ENCODE results near the gene ARFGEF2. TPM values are rescaled to one million over a fixed set of nuclear protein-coding genes. Genes with fewer than 3 reads are reported as not detected.

The ARFGEF2 gene
- total and polyA plus RNA-seq, 3 donors from 2014 or later = 47.8 to 57.0 (median 52.6) TPM

DNA sequence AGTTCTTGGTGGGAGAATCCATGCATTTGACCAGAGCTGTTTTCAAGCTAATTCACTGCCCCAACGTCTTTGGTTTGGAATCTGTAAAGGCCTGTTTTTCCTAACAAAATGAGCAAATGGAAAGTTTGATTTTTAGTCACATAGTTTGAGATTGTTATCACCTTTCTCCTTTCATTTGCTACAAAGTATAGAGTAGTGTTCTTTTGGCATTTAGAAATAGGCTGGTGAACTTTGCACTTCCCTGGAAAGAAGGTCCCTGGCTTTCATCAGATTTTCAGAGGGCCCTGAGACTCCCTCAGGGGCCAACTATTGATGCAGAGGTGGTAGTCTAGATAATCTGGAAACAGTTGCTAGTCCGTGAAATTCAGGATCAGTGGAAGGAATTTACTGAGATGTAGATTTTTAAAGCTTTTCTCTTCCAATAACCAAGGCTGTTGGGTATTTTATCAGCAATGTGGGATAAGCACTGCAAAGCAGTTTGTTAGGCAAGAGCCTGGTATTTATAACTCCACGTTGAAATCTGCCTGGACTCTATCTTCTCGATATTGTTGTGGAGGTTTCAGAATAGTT is 1.7 kb downstream of the ARFGEF2 start:
- Histone ChIP-seq H3K27me3 (no peaks in the 10 kb centered on the region), H3K36me3 (ENCODE audit: low read depth, missing control alignments) (no peaks in the 10 kb centered on the region), H3K4me3 (no peak overlapping the region), H3K4me1 (peaks cover 12% of the 10 kb centered on the region), H3K9me3 (no peaks in the 10 kb centered on the region), H3K27ac (peak overlapping the region; percentile 92 to 93)
- no peak for DNase-seq
- intact Hi-C loops (cut with DNase I; ENCODE audit: low total_unique reads) = no loop called here
- WGBS, 2 donors = 21 to 30% methylated on average over 4 of the region's 4 CpGs
- no peak for TF ChIP-seq POLR2A (IDR thresholded peaks at IDR 0.05)
- TF ChIP-seq, protein P1, sequence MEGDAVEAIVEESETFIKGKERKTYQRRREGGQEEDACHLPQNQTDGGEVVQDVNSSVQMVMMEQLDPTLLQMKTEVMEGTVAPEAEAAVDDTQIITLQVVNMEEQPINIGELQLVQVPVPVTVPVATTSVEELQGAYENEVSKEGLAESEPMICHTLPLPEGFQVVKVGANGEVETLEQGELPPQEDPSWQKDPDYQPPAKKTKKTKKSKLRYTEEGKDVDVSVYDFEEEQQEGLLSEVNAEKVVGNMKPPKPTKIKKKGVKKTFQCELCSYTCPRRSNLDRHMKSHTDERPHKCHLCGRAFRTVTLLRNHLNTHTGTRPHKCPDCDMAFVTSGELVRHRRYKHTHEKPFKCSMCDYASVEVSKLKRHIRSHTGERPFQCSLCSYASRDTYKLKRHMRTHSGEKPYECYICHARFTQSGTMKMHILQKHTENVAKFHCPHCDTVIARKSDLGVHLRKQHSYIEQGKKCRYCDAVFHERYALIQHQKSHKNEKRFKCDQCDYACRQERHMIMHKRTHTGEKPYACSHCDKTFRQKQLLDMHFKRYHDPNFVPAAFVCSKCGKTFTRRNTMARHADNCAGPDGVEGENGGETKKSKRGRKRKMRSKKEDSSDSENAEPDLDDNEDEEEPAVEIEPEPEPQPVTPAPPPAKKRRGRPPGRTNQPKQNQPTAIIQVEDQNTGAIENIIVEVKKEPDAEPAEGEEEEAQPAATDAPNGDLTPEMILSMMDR (IDR thresholded peaks at IDR 0.05) = no peak

DNA sequence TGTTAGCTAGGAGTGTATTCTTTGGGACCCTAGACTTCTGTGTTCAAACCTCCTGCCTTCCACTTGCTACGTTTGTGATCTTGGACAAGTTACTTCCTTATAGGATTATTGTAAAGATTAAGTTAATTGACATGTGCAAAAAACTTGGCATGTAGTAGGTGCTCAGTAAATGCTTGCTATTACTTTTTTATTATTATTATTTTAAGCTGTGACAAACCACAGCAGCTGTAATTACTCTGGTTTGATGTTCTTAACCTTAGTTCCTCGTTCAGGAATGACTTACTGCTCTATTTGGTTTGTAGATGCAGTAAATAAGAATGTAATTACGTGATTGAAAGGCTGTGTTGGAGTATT is 3.2 kb downstream of the ARFGEF2 start:
- no peaks in the 10 kb centered on the region for H3K27me3 ChIP-seq
- peak overlapping the region in 1 of 2 donors; percentile 92 for H3K27ac ChIP-seq
- 65 to 71% methylated on average over 3 of the region's 3 CpGs for WGBS, 2 donors
- no peak for TF ChIP-seq POLR2A (IDR thresholded peaks at IDR 0.05)
- TF ChIP-seq, protein P1 (IDR thresholded peaks at IDR 0.05) = no peak
- peaks cover 25% of the 10 kb centered on the region for H3K4me1 ChIP-seq
- H3K9me3 ChIP-seq = no peaks in the 10 kb centered on the region
- intact Hi-C loops (cut with DNase I; ENCODE audit: low total_unique reads) = no loop called here
- no peaks in the 10 kb centered on the region for H3K36me3 ChIP-seq (ENCODE audit: low read depth, missing control alignments)
- H3K4me3 ChIP-seq = no peak overlapping the region
- DNase-seq = no peak

DNA sequence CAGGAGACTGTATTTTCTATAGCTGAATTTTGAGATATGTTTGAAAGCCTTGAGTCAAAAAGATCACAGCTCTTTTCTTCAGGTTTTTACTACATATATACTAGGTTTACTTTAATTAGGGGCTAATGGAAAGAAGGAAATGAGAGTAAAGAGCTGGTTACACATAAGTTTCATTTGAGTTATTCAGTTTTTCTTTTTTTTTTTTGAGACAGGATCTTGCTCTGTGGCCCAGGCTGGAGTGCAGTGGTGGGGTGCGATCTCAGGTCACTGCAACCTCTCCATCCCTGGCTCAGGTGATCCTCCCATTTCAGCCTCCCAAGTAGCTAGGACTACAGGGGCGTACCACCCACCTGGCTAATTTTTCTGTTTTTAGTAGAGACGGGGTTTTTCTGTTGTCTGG is 4.8 kb downstream of the ARFGEF2 start:
- no peaks in the 10 kb centered on the region for H3K27me3 ChIP-seq
- H3K4me3 ChIP-seq = no peak overlapping the region
- WGBS, 2 donors = 91 to 95% methylated on average over 3 of the region's 3 CpGs
- H3K4me1 ChIP-seq = peaks cover 32% of the 10 kb centered on the region
- DNase-seq = no peak
- no peak for TF ChIP-seq POLR2A (IDR thresholded peaks at IDR 0.05)
- TF ChIP-seq, protein P1 (IDR thresholded peaks at IDR 0.05) = no peak
- intact Hi-C loops (cut with DNase I; ENCODE audit: low total_unique reads) = no loop called here
- H3K9me3 ChIP-seq = no peaks in the 10 kb centered on the region
- peak overlapping the region in 1 of 2 donors; percentile 10 for H3K27ac ChIP-seq
- H3K36me3 ChIP-seq (ENCODE audit: low read depth, missing control alignments) = no peaks in the 10 kb centered on the region

DNA sequence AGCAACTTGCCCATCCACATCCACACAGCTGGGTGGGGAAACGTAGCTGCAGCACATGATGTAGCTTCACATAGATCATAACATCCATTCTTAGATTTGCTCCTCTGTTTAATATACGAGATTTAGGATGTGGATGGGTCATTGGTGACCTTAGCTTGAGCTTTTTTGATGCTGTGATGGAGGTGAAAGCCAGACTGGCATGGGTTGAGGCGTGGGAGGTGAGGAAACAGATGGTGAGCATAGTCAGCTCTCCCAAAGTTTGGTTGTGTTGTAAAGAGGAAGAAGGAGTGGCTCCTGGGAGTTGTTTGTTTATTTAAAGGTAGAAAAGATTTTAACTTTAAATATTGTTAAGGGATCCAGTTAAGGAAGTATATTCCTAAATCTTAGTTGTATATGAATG is 5.3 kb downstream of the ARFGEF2 start:
- WGBS, 2 donors = 78 to 82% methylated on average over 3 of the region's 3 CpGs
- TF ChIP-seq, protein P1 (IDR thresholded peaks at IDR 0.05) = no peak
- TF ChIP-seq POLR2A (IDR thresholded peaks at IDR 0.05) = no peak
- intact Hi-C loops (cut with DNase I; ENCODE audit: low total_unique reads) = no loop called here
- H3K9me3 ChIP-seq = no peaks in the 10 kb centered on the region
- H3K36me3 ChIP-seq (ENCODE audit: low read depth, missing control alignments) = no peaks in the 10 kb centered on the region
- no peak overlapping the region for H3K4me3 ChIP-seq
- H3K27me3 ChIP-seq = no peaks in the 10 kb centered on the region
- H3K4me1 ChIP-seq = peaks cover 32% of the 10 kb centered on the region
- no peak for DNase-seq
- H3K27ac ChIP-seq = no peak overlapping the region
